22Rv1 (cell line): ENCODE data around the gene ACSBG1.

Source experiments
- CTCF ChIP-seq: fragments of 450-650 bp; IDR thresholded peaks from 2 replicates; pipeline ENCODE4 v1.5.1; 2017; ENCODE audit warnings: mild to moderate bottlenecking
- ZFX ChIP-seq: fragments of 450-650 bp; IDR thresholded peaks from 2 replicates; pipeline ENCODE4 v1.6.1; 2017; ENCODE audit warnings: antibody characterized with exemption, borderline replicate concordance

- TF ChIP-seq CTCF = no peak
- no peak for TF ChIP-seq ZFX
Observed at GRCh38 chr15:78244893-78245292, 10.5 kb upstream of the ACSBG1 start.
